BE2C (cell line): ENCODE measurements around the gene CXCR5.

Experiments
- DNase-seq: peaks from one replicate; pipeline ENCODE4 v3.0.0-alpha.2; 2020
- H3K27me3 ChIP-seq: fragments of 250-450 bp; sonication (Bioruptor Pico); 2 replicates; pipeline ENCODE4 v1.5.1; 2020; ENCODE audit warnings: mild to moderate bottlenecking
- H3K36me3 ChIP-seq: fragments of 250-450 bp; sonication (Bioruptor Pico); 2 replicates; pipeline ENCODE4 v1.5.1; 2020; ENCODE audit warnings: mild to moderate bottlenecking
- H3K4me1 ChIP-seq: fragments of 250-450 bp; sonication (Bioruptor Pico); 2 replicates; pipeline ENCODE4 v1.5.1; 2020
- H3K4me3 ChIP-seq: 2 replicates; pipeline ENCODE4 v1.5.1; 2011; ENCODE audit warnings: low read depth, low read length
- H3K9me3 ChIP-seq: fragments of 250-450 bp; sonication (Bioruptor Pico); 2 replicates; pipeline ENCODE4 v1.5.1; 2020
- TF ChIP-seq, protein P1 (sequence below): IDR thresholded peaks from 2 replicates; pipeline ENCODE4 v1.5.1; 2012; ENCODE audit warnings: mild to moderate bottlenecking, low read depth, low read length

The CXCR5 gene

DNA sequence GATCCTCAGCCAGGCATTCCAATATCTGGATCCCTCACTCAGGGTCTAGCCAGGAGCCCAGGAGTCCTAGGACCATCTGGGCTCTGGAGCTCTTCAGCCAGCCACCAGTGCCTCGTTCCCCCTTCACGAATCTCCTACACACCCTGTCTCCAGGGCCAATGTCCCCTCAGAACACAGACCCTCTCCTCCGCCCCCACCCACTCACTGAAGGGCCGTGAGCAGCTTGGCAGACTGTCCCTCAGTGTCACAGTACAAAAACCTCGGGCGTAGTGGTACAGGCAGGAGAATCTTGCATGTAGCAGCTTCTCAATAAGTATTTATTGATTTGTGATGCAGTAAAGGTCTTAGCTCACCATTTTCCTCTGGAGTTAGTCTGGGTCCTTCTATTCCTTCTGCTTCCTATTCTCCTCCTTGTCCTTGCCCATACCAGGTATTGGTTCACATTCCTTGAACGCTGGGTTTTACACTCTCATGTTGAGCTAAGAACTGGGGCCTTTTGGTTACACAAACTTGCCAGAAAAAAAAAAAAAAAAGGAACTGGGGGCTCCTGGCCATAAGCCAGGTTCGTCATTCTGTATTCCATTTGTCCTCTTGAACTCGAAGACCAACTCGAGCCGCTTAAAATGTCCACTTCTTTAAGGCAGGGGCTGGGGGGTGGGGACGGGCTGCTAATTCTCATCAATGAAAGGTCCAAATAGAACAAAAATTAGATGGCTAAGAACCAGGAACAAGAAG lies 2.3 kb downstream of the CXCR5 start:
- no peak for DNase-seq
- Histone ChIP-seq H3K27me3 (no peaks in the 10 kb centered on the region), H3K4me1 (no peaks in the 10 kb centered on the region), H3K4me3 (no peak overlapping the region), H3K36me3 (no peaks in the 10 kb centered on the region), H3K9me3 (no peaks in the 10 kb centered on the region)
- TF ChIP-seq, protein P1, sequence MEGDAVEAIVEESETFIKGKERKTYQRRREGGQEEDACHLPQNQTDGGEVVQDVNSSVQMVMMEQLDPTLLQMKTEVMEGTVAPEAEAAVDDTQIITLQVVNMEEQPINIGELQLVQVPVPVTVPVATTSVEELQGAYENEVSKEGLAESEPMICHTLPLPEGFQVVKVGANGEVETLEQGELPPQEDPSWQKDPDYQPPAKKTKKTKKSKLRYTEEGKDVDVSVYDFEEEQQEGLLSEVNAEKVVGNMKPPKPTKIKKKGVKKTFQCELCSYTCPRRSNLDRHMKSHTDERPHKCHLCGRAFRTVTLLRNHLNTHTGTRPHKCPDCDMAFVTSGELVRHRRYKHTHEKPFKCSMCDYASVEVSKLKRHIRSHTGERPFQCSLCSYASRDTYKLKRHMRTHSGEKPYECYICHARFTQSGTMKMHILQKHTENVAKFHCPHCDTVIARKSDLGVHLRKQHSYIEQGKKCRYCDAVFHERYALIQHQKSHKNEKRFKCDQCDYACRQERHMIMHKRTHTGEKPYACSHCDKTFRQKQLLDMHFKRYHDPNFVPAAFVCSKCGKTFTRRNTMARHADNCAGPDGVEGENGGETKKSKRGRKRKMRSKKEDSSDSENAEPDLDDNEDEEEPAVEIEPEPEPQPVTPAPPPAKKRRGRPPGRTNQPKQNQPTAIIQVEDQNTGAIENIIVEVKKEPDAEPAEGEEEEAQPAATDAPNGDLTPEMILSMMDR: no peak

DNA sequence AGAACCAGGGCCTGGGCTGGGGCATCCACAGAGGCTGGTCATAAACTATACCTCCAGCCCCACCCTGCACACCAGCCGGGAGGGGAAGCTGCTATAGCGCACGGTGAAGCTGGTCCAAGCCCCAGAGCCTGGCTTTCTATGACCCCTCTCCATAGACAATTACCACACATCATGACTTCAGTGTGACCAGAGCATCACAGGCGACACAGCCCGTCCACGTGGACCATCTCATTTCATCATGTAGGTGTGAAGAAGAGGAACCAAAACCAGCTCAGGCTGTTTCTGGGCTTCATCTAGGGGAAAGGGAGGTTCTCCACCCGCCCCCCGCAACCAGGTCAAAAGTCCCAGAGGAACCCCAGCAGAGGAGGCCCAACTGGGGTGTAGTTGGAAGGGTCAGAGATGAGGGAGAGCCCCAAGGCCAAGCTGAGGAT lies 3.0 kb downstream of the CXCR5 start:
- Histone ChIP-seq H3K36me3 (no peaks in the 10 kb centered on the region), H3K4me3 (no peak overlapping the region), H3K27me3 (no peaks in the 10 kb centered on the region), H3K4me1 (no peaks in the 10 kb centered on the region), H3K9me3 (no peaks in the 10 kb centered on the region)
- TF ChIP-seq, protein P1: no peak
- DNase-seq: no peak

DNA sequence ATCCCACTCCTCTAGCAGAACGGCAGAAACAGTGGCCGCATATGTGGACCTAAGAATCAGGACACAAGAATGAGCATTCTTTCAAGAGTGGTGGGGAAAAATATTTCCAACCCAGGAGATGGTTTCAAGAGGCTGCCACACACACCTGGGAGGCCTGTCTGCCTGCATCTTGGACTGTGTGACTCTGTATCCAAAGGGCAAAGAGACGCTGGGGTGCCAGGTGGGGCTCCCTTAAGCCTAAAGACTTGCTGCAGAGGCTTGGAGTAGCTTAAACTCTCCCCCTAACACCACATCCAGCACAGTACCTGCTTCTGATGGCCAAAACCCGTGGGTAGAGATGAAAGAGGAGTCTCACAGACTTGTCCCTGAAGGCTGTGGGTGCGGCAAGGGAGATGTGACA lies 3.5 kb downstream of the CXCR5 start:
- H3K4me1 ChIP-seq: no peaks in the 10 kb centered on the region
- no peaks in the 10 kb centered on the region for H3K9me3 ChIP-seq
- H3K36me3 ChIP-seq: no peaks in the 10 kb centered on the region
- no peak overlapping the region for H3K4me3 ChIP-seq
- no peaks in the 10 kb centered on the region for H3K27me3 ChIP-seq
- DNase-seq: no peak
- TF ChIP-seq, protein P1: no peak

DNA sequence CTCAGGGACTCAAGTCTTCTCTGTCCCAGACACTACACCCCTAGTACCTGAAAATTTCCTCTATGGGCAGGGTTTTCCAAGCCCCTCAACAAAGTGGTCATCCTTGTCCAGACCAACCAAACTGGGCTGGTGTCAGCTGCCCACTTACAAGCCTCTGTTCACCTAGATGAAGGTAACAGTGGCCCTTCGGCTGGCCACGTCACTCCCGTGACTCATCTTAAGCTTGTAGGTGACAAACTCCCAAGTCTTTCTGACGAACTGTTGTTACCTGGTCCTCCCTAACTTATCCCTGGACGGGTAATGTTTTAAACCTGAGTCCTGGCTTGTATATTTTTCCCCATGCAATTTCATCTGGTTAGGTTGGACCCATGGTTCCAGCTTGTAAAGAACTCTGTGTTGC lies 4.7 kb downstream of the CXCR5 start:
- Histone ChIP-seq H3K9me3 (no peaks in the 10 kb centered on the region), H3K27me3 (no peaks in the 10 kb centered on the region), H3K4me3 (no peak overlapping the region), H3K4me1 (no peaks in the 10 kb centered on the region), H3K36me3 (no peaks in the 10 kb centered on the region)
- no peak for DNase-seq
- TF ChIP-seq, protein P1: no peak

DNA sequence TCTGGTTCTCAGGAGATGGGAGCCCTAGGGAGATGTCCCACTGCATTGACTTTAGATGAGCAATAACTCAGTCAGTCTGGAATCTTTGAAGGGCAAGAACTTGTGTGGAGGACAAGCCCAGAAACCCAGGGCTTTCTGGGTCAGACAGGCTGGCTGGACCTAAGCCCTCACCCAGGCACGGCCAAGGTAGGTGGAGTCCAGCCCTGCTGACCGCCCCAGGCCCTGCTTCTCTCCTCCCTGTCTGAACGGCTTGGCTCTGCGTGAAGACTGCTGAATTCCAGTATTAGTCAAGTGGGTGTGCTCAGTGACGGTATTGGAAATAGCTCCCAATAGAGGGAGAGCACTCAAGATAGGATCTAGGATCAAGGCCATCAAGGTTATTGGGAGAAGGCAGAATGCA lies 6.1 kb downstream of the CXCR5 start:
- TF ChIP-seq, protein P1: no peak
- Histone ChIP-seq H3K9me3 (no peaks in the 10 kb centered on the region), H3K4me1 (no peaks in the 10 kb centered on the region), H3K36me3 (no peaks in the 10 kb centered on the region), H3K27me3 (no peaks in the 10 kb centered on the region), H3K4me3 (no peak overlapping the region)
- no peak for DNase-seq

DNA sequence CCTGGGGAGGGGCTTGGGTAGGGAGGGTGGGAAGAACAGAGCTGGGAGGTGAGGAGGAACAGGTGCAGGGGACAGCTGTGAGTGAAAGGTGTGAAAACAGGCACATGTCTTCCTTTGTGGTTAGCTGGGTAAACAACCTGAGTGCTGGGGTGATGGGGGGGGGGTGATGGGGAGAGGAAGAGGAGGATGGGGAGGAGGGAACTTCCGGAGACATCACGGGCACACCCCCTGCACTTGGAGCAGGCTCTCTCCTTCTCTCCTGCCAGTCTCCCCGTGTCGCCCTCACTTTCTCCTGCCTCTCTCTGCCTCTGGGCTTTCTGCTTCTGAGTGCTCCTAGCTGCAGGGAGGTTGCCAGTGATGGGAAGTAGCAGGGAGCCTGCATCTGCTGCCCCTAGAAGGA lies 8.8 kb downstream of the CXCR5 start:
- no peak for DNase-seq
- Histone ChIP-seq H3K36me3 (no peaks in the 10 kb centered on the region), H3K9me3 (no peaks in the 10 kb centered on the region), H3K4me3 (no peak overlapping the region), H3K27me3 (no peaks in the 10 kb centered on the region), H3K4me1 (no peaks in the 10 kb centered on the region)
- TF ChIP-seq, protein P1: no peak
